GM12878 (cell line): Measurements from ENCODE around the gene PROZ. TPM values are rescaled to one million over a fixed set of nuclear protein-coding genes. Genes with fewer than 3 reads are reported as not detected.

Source experiments
- ATAC-seq: fragments of 200-7000 bp; cut with Tn5 transposase; 3 replicates; pipeline ENCODE4 v1.9.1; 2020; ENCODE audit warnings: mild to moderate bottlenecking, moderate library complexity
- BruUV-seq: library from RNA; stranded (reverse); fragments of 400-500 nt; replicated peaks from 2 replicates; lab custom pipeline; 2021; lab: Mats Ljungman, UMichigan
- CTCF ChIA-PET: fragments of 300-600 bp; sonication (Branson Sonifier 250); formaldehyde crosslinking; extraction: SDS; loops from one replicate; lab custom pipeline; 2021; ENCODE audit warnings: inconsistent platforms; lab: Yijun Ruan, JAX
- POLR2A ChIA-PET: fragments of 350-600 bp; formaldehyde crosslinking; extraction: SDS; loops from one replicate; lab custom pipeline; 2021; ENCODE audit warnings: inconsistent platforms; lab: Charles Lee
- RAD21 ChIA-PET: fragments of 300-600 bp; sonication (Branson Sonifier 250); formaldehyde crosslinking; loops from one replicate; lab custom pipeline; 2023; ENCODE audit warnings: antibody characterized with exemption; ENCODE audit not compliant: unreplicated experiment; lab: Charles Lee
- SMC1A ChIA-PET: fragments of 300-600 bp; sonication (Branson Sonifier 250); formaldehyde crosslinking; loops from one replicate; lab custom pipeline; 2023; ENCODE audit not compliant: unreplicated experiment, uncharacterized antibody; lab: Charles Lee
- DNase-seq: peaks from one replicate; pipeline ENCODE4 v3.0.0-alpha.2; 2011; ENCODE audit warnings: low read depth, low spot score
- FAIRE-seq: peaks from 3 replicates; lab custom pipeline; 2011; peaks lifted over from hg19 to GRCh38; lab: Jason Lieb, UNC
- H2AFZ ChIP-seq: 2 replicates; pipeline ENCODE4 v1.6.0; 2011; ENCODE audit warnings: low read depth, low read length, control low read depth; ENCODE audit not compliant: control insufficient read depth
- H3K27ac ChIP-seq: 2 replicates; pipeline ENCODE4 v1.5.1; 2011; ENCODE audit warnings: control low read depth; ENCODE audit not compliant: control insufficient read depth, insufficient read depth
- H3K27me3 ChIP-seq, 2 experiments: replicated peaks in 1 of 2; 2 replicates each; pipeline versions ENCODE4 v1.6.0 to v1.6.1; 2011; ENCODE audit warnings: low read length in 1 of 2; ENCODE audit not compliant: control insufficient read depth in 2 of 2, insufficient read depth in 2 of 2
- H3K36me3 ChIP-seq, 2 experiments: 2 replicates each; pipeline ENCODE4 v1.5.1; 2011; ENCODE audit warnings: low read length in 1 of 2; ENCODE audit not compliant: control insufficient read depth in 2 of 2, insufficient read depth in 2 of 2
- H3K4me1 ChIP-seq: 2 replicates; pipeline ENCODE4 v1.6.1; 2011; ENCODE audit warnings: mild to moderate bottlenecking, low read length, moderate library complexity, mixed read lengths; ENCODE audit not compliant: control insufficient read depth, insufficient read depth
- H3K4me2 ChIP-seq: 2 replicates; pipeline ENCODE4 v1.6.0; 2011; ENCODE audit warnings: control low read depth; ENCODE audit not compliant: control insufficient read depth, insufficient read depth
- H3K4me3 ChIP-seq: fragments of 200-600 bp; sonication (generic); 2 replicates; pipeline ENCODE4 v1.5.1; 2016
- H3K79me2 ChIP-seq: 2 replicates; pipeline ENCODE4 v1.6.0; 2011; ENCODE audit warnings: low read length; ENCODE audit not compliant: control insufficient read depth, insufficient read depth
- H3K9ac ChIP-seq: 2 replicates; pipeline ENCODE4 v1.8.0; 2011; ENCODE audit warnings: low read length, control low read depth, mixed read lengths; ENCODE audit not compliant: control insufficient read depth, insufficient read depth
- H3K9me3 ChIP-seq: replicated peaks from 3 replicates; pipeline ENCODE4 v1.5.1; 2011; ENCODE audit warnings: mild to moderate bottlenecking, low read length; ENCODE audit not compliant: control insufficient read depth, insufficient read depth
- H4K20me1 ChIP-seq: 2 replicates; pipeline ENCODE4 v1.6.0; 2011; ENCODE audit not compliant: control insufficient read depth, insufficient read depth
- ATF3 ChIP-seq: IDR thresholded peaks from 2 replicates; pipeline ENCODE4 v1.6.1; 2011; ENCODE audit warnings: low read depth, mild to moderate bottlenecking, low read length, moderate library complexity, borderline replicate concordance; ENCODE audit errors: extremely low read depth
- BMI1 ChIP-seq: fragments of 450-650 bp; IDR thresholded peaks from 2 replicates; pipeline ENCODE4 v1.6.1; 2016; ENCODE audit warnings: mild to moderate bottlenecking, moderate library complexity, borderline replicate concordance
- CEBPB ChIP-seq, 2 experiments: fragments of 150-350 bp in 1 of 2; IDR thresholded peaks; 2 replicates each; pipeline ENCODE4 v1.6.1; 2012 to 2014; ENCODE audit warnings: low read depth in 2 of 2, low read length in 2 of 2, borderline replicate concordance in 1 of 2, inconsistent platforms in 1 of 2
- HSF1 ChIP-seq: fragments of 150-350 bp; IDR thresholded peaks from 2 replicates; pipeline ENCODE4 v1.6.1; 2014; ENCODE audit warnings: mild to moderate bottlenecking, low read depth, low read length
- KLF5 ChIP-seq: fragments of 450-650 bp; IDR thresholded peaks from 2 replicates; pipeline ENCODE4 v1.6.1; 2014; ENCODE audit warnings: mild to moderate bottlenecking; ENCODE audit not compliant: partially characterized antibody
- RFX5 ChIP-seq: IDR thresholded peaks from 2 replicates; pipeline ENCODE4 v1.6.1; 2011; ENCODE audit warnings: low read depth, low read length, improper control_type of control experiment
- STAT3 ChIP-seq: IDR thresholded peaks from 2 replicates; pipeline ENCODE4 v1.6.1; 2011; ENCODE audit warnings: low read depth, low read length, improper control_type of control experiment
- ZBTB11 ChIP-seq: fragments of 450-650 bp; formaldehyde crosslinking; IDR thresholded peaks from 2 replicates; pipeline ENCODE4 v1.5.0; 2022; ENCODE audit warnings: mild to moderate bottlenecking, missing genetic modification characterization
- WGBS: methylation state at CpG from one replicate; pipeline ENCODE4 v1.1.6; 2016; ENCODE audit warnings: low lambda C conversion rate; ENCODE audit not compliant: insufficient replicate concordance, insufficient coverage; ENCODE audit errors: missing lambda C conversion rate; 5-methylcytosine and 5-hydroxymethylcytosine counted together
- in situ Hi-C: fragments of 300-500 bp; cut with MboI; formaldehyde crosslinking; loops from 9 replicates; pipeline ENCODE4 v1.14.3; 2018; ENCODE audit warnings: mixed read lengths
- intact Hi-C: fragments of 100-400 bp; cut with micrococcal nuclease; formaldehyde crosslinking; loops from one replicate; pipeline ENCODE4 v1.14.2; 2022; ENCODE audit not compliant: unreplicated experiment
- polyA plus RNA-seq, 11 experiments: library from polyadenylated mRNA; depleted of rRNA in 4 of 11; unstranded in 6 of 11; stranded (reverse) in 5 of 11; fragments of >200 nt; fragmentation: Nextera tagmentation in 4 of 11; fragmentation: Illumina TruSeq in 1 of 11; extraction: Ambion mirVana in 4 of 11; extraction: Trizol in 1 of 11; gene quantifications; 1 replicate in 1 of 11; 2 replicates in 10 of 11; pipeline versions ENCODE4 v1.2.1 to v1.2.3, GENCODE V29; 2011 to 2016; ENCODE audit warnings: inconsistent platforms in 2 of 11, missing spikeins in 2 of 11, low read depth in 1 of 11
- total RNA-seq, 4 experiments: library from RNA; depleted of rRNA in 3 of 4; stranded (reverse); fragments of >200 nt in 3 of 4; fragmentation: Illumina TruSeq in 1 of 4; extraction: Trizol in 1 of 4; gene quantifications; 2 replicates each; pipeline versions ENCODE4 v1.2.1 to v1.2.3, GENCODE V29; 2013 to 2021

PROZ gene
- total and polyA plus RNA-seq, 10 of the 15 experiments (the other 5 are each of a cell fraction or from before 2014, with no cell fraction given): 0.07 to 0.24 (median 0.21) TPM; not detected in 7

- Histone ChIP-seq H3K4me2 (no peak overlapping the region), H3K79me2 (no peaks in the 10 kb centered on the region), H3K4me3 (no peak overlapping the region), H3K27ac (no peak overlapping the region; the same call in 1 of the 2 replicates), H3K36me3 (peaks cover 19 to 29% of the 10 kb centered on the region in 2 experiments), H4K20me1 (no peaks in the 10 kb centered on the region), H3K9me3 (no peaks in the 10 kb centered on the region; the same call in 2 of the 3 replicates)
- intact Hi-C loops: no loop called here
- FAIRE-seq: no peak
- in situ Hi-C loops: no loop called here
- RAD21 ChIA-PET: no interaction called here
- no peak for ATAC-seq
- 97% methylated on average over 14 of the region's 14 CpGs for WGBS
- POLR2A ChIA-PET: no interaction called here
- no peak for TF ChIP-seq HSF1
- TF ChIP-seq STAT3: no peak
- TF ChIP-seq RFX5: no peak
- no peak for TF ChIP-seq KLF5
- no peak for TF ChIP-seq ZBTB11 (CRISPR knock-in tag)
- no peak for TF ChIP-seq BMI1
- TF ChIP-seq ATF3: no peak
- TF ChIP-seq CEBPB (IDR thresholded peaks at IDR 0.05; ENCODE audit: borderline replicate concordance in 1 of 2, low read depth in 2 of 2, low read length in 2 of 2): no peak
- TF ChIP-seq, all 136 proteins: peak for 0
- SMC1A ChIA-PET: no interaction called here
- H3K4me1 ChIP-seq: no peaks in the 10 kb centered on the region
- BruUV-seq: no TSS peak
- no peak for DNase-seq
- no peak overlapping the region for H2AFZ ChIP-seq
- no peaks in the 10 kb centered on the region for H3K27me3 ChIP-seq
- CTCF ChIA-PET: no interaction called here
- H3K9ac ChIP-seq: no peak overlapping the region
Measured at GRCh38 chr13:113176822-113177221, 18.4 kb downstream of the PROZ start.
